Medulla oblongata (tissue), 1 donor: Measurements from ENCODE around the gene PDSS2.
"Not testable (repeated sequence)": the region's sequence is repeated elsewhere in the genome, so short reads cannot be mapped to it uniquely, and the experiment has no call there.

Source experiments
- DNase-seq: peaks from one replicate; pipeline ENCODE4 v3.0.0-alpha.2; 2015; ENCODE audit errors: extremely low spot score

PDSS2 gene

GRCh38 chr6:107321793-107322192, 137.6 kb downstream of the PDSS2 start:
- no peak for DNase-seq

DNA sequence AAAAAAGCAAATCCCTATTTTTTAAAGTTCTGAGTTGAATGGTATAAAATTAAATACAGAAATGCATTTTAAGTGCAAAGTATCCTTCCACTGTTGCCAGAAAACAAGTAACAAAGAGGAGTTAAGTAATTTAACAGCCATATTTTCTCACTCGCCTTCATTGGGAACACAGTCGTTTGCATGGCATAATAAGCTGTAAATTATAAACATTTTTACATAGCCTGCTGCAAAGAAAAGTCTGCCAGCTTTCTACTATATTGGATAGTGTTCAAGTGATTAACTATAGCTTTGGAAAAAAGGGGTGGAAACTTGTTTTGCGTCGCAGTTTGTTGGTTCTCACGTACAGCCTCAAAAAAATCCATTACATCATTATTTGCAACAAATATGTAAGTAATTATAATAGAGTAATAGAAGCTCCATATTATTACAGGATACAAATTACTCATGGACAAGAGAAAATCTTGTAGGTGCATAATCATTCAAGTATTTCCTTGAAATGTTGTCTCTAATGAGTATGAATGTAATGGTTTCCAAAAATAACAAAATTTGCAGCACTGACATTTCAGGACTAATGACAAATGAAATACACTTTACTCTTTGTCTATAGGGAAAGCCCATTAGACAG, 139.3 kb downstream of the PDSS2 start:
- no peak for DNase-seq

- DNase-seq = peak; percentile 80
These were observed 141.1 kb downstream of the PDSS2 start for GRCh38 chr6:107318100-107318736.

GRCh38 chr6:107315114-107315513, 144.2 kb downstream of the PDSS2 start:
- DNase-seq = no peak

DNA sequence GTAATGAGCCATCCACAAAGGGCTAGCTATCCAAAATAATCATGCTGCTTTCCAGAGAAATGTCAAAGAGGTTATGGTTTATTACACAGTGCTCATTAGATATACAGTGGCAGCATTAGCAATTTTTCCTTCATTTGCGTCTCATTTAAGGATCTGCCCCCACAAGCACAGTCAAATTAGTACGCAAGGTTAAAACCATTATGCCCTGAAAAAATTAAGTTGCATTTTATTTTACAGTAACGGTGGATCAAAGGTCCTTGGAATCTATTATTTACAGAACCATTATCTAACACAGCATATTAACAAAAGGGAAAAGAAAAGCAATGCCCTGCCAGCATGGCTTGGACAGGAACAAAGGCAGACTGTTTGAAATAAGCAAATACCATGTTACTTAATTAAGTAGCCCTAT, 144.8 kb downstream of the PDSS2 start:
- no peak for DNase-seq

DNA sequence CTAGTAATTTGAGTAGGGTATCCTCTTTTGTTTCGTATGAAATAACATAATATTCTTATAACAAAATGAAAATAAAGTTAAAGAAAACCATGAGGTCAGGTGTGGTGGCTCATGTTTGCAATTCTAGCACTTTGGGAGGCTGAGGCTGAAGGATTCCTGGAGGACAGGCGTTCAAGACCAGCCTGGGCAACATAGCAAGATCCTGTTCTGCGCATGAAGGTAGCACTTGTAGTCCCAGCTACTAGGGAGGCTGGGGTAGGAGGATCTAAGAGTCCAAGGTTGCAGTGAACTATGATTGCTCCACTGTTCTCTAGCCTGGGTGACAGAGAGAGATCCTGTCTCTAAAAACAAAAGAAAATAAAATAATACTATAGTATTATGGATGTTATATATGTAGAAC, 145.6 kb downstream of the PDSS2 start:
- DNase-seq = no peak

DNA sequence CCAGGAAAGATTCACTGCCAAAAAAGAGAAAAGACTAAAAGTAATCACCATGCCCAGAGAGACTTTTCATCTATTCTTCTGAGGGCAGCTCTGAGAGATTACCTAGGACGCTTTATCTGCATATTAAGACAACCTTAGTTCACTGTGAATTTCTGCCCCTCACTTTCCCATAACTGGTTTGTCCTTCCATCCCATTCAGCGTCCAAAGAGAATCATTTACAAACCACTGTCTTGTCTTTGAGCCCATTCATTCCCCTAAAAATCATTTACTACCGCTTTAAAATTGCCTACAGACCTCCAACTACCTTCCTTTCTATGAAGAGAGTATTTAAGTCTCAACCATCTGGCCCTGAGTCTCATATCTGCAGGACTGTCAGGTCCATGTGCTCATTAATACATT, 149.0 kb downstream of the PDSS2 start:
- no peak for DNase-seq

- DNase-seq = no peak
These were observed 150.7 kb downstream of the PDSS2 start for GRCh38 chr6:107308677-107309076.

DNA sequence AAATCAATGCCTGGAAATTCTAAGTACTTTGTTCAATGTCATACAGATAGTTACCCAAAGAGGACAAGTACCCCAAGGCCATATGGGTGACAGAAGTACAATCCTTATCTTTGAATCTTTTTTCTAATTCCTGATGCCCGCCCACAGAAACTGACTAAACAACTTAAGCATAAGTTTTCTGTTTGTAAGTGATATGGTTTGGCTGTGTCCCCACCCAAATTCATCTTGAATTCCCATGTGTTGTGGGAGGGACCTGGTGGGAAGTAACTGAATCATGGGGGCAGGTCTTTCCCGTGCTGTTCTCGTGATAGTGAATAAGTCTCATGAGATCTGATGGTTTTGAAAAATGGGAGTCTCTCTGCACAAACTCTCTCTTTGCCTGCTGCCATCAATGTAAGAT, 153.4 kb downstream of the PDSS2 start:
- DNase-seq = not testable (repeated sequence)

DNA sequence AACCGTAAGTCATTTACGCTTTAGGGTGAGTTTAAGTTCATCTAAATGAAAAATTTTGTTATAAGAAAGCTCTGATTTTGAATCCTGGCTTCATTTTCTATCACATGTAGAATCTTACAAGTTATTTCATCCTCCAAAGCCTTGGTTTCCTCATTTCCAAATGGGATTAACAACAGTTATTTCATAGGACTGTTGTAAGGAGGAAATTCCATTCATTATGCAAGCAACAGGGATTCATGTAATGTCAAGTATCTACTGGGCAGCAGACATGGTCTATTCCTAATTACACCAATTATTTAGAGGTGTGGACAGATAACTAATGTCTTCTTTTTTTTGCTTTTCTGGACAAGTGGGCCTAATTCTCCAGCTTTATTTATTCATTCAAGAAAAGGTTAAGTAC, 154.0 kb downstream of the PDSS2 start:
- no peak for DNase-seq

- DNase-seq = no peak
These were observed 154.8 kb downstream of the PDSS2 start for GRCh38 chr6:107304421-107305025.

- no peak for DNase-seq
These were observed 166.0 kb downstream of the PDSS2 start for GRCh38 chr6:107293350-107293749.

- peak; percentile 18 for DNase-seq
These were observed 166.6 kb downstream of the PDSS2 start for GRCh38 chr6:107292715-107293271.

DNA sequence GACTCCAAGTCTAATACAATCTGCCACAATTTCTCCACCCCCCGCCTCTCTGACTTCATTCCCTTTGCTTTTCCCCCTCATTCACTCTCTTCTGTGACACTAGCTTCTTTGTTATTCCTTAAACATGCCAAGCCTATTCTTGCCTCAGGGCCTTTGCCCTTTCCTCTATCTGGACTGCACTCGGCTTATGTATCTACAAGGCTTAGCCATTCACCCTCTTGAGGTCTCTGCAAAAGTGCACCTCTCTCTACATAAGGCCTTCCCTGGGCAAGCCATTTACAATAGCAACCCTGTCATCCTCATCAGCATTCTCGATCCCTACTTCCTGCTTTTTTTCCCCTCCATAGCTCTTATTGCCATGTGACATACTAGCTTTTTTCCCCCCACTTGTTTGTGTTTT, 168.9 kb downstream of the PDSS2 start:
- no peak for DNase-seq

DNA sequence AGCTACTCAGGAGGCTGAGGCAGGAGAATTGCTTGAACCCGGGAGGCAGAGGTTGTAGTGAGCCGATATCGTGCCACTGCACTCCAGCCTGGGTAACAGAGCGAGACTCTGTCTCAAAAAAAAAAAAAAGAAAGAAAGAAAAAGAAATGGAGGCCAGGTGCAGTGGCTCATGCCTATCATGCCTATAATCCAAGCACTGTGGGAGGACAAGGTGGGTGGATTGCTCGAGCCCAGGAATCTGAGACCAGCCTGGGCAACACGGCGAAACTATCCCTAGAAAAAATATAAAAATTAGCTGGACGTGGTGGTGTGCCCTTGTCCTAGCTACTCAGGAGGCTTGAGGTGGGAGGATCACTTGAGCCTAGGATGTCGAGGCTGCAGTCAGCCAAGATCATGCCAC, 170.1 kb downstream of the PDSS2 start:
- DNase-seq = not testable (repeated sequence)

DNA sequence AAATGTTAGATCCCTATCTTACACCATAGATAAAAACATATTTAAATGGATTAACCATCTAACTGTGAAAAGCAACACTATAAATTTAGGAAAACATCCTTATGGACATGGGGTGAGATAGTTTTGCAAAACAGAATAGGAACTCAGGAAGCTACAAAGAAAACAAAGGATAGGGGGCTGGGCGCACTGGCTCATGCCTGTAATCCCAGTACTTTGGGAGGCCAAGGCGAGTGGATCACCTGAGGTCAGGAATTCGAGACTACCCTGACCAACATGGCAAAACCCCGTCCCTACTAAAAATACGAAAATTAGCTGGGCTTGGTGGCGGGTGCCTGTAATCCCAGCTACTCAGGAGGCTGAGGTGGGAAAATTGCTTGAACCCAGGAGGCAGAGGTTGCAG, 173.7 kb downstream of the PDSS2 start:
- not testable (repeated sequence) for DNase-seq

DNA sequence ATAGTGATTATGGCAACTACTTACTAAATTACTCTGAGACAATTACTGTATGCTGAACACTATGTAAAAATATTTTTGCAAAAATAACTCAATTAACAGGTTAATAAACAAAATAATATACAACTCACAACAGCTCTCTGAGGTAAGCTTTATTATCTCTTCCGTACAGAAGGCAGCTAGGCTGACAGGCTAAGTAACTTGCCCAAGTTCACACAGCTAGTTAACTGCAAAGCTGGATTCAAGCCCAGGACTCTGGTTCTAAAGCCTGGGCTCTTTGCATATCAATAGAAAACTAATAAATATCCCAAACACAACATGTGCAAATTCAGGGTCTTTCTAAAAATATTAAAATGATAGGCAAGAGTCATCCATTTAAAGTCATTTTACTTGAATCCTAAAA, 174.6 kb downstream of the PDSS2 start:
- DNase-seq = no peak

DNA sequence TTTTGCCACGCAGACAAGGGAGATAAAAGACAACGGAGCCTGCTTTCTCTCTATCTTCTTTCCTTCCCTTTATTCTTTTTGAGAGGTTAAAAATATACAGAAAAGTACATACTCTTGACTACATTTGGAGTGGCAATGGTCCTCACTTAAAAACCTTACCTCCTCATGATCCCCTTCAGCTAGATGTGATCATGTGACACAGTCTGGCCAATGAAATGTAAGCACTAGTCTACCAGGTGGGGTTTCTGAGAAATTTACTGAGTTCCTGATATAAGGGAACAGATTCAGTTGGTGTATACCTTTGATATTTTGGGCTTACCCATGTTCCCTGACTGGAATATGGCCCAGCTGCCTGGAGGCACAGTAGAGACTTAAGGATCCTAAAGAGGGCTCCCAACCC, 178.6 kb downstream of the PDSS2 start:
- DNase-seq = no peak

DNA sequence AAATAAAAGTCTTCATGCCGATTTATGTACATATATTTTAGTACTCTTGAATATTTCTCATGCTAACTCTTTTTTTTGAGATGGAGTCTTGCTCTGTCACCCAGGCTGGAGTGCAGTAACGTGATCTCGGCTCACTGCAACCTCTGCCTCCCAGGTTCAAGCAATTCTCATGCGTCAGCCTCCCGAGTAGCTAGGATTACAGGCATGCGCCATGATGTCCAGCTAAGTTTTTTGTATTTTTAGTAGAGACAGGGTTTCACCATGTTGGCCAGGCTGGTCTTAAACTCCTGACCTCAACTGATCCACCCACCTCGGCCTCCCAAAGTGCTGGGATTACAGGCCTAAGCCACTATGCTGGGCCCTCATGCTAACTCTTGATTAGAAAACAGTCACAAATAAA, 179.4 kb downstream of the PDSS2 start:
- DNase-seq = not testable (repeated sequence)

DNA sequence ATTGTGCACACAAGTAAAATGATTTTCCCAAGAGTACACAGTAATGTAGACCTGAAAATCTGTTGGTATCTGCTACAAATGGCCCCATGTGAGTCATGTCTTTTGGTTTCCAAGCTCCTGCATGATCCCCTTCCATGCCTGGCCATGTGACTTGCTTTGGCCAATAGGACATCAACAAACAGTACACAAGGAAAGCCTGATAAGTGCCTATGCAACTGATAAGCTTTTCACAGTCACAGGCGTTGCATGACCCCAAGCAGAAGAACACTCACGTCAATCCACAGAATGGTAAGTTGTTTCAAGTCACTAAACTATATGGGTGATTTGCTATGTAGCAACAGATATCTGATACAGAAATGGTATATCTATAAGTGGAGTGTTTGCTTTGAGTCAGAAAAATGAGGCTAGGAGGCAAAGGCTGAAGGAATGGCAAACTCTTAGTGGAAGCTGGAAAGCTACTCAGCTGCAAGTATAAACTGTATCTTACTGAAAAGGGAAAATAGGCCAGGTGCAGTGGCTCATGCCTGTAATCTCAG, 184.0 kb downstream of the PDSS2 start:
- DNase-seq = no peak

- no peak for DNase-seq
These were observed 185.1 kb downstream of the PDSS2 start for GRCh38 chr6:107274288-107274687.

GRCh38 chr6:107272246-107272645, 187.1 kb downstream of the PDSS2 start:
- DNase-seq = no peak
